C4-2B (cell line): ENCODE data around the gene TULP1.

Source experiments
- CTCF ChIP-seq: fragments of 450-650 bp; conservative IDR thresholded peaks from 2 replicates; pipeline ENCODE4 v1.5.1; 2017; ENCODE audit warnings: mild to moderate bottlenecking
- ZFX ChIP-seq: fragments of 450-650 bp; IDR thresholded peaks from 2 replicates; pipeline ENCODE4 v1.6.1; 2017

GRCh38 chr6:35550437-35550836, 37.7 kb upstream of the TULP1 start:
- TF ChIP-seq CTCF (no peak), ZFX (no peak)
